Progenitor cell of endocrine pancreas (in vitro differentiated cells): Measurements from ENCODE around the gene CYP4A22. TPM values are rescaled to one million over a fixed set of nuclear protein-coding genes. Genes with fewer than 3 reads are reported as not detected.
"Not testable (repeated sequence)": the region's sequence is repeated elsewhere in the genome, so short reads cannot be mapped to it uniquely, and the experiment has no call there.

ENCODE experiments used
- DNase-seq: peaks from one replicate; pipeline ENCODE4 v3.0.0; 2021; ENCODE audit warnings: low spot score; ENCODE audit not compliant: unreplicated experiment
- H3K27ac Mint-ChIP-seq: 2 replicates; pipeline ENCODE4 v1.8.0; 2021; ENCODE audit warnings: mild to moderate bottlenecking, moderate library complexity, mixed read lengths
- H3K27me3 Mint-ChIP-seq: 2 replicates; pipeline ENCODE4 v1.8.0; 2021; ENCODE audit warnings: mixed read lengths
- H3K36me3 Mint-ChIP-seq: 2 replicates; pipeline ENCODE4 v1.8.0; 2022; ENCODE audit warnings: mixed read lengths; ENCODE audit not compliant: insufficient read depth
- H3K4me1 Mint-ChIP-seq: 2 replicates; pipeline ENCODE4 v1.8.0; 2021; ENCODE audit warnings: low read depth, mixed read lengths
- H3K4me3 Mint-ChIP-seq: 2 replicates; pipeline ENCODE4 v1.8.0; 2021; ENCODE audit warnings: low read depth, mild to moderate bottlenecking, moderate library complexity, mixed read lengths
- H3K9me3 Mint-ChIP-seq: 2 replicates; pipeline ENCODE4 v1.8.0; 2021; ENCODE audit warnings: low read depth, mixed read lengths
- CTCF ChIP-seq: fragments of 200-600 bp; sonication (generic); IDR thresholded peaks from one replicate; pipeline ENCODE4 v1.5.0; 2021; ENCODE audit warnings: antibody characterized with exemption, mild to moderate bottlenecking; ENCODE audit not compliant: unreplicated experiment
- total RNA-seq: library from RNA; stranded (reverse); gene quantifications from 2 replicates; pipeline ENCODE4 v1.2.1, GENCODE V29; 2021

The CYP4A22 gene
- total RNA-seq, 1 donor from 2014 or later, result not detected

- TF ChIP-seq CTCF, result no peak
- H3K4me3 Mint-ChIP-seq, result no peak overlapping the region
Observed at GRCh38 chr1:47191940-47192457, 54.8 kb downstream of the CYP4A22 start.

DNA sequence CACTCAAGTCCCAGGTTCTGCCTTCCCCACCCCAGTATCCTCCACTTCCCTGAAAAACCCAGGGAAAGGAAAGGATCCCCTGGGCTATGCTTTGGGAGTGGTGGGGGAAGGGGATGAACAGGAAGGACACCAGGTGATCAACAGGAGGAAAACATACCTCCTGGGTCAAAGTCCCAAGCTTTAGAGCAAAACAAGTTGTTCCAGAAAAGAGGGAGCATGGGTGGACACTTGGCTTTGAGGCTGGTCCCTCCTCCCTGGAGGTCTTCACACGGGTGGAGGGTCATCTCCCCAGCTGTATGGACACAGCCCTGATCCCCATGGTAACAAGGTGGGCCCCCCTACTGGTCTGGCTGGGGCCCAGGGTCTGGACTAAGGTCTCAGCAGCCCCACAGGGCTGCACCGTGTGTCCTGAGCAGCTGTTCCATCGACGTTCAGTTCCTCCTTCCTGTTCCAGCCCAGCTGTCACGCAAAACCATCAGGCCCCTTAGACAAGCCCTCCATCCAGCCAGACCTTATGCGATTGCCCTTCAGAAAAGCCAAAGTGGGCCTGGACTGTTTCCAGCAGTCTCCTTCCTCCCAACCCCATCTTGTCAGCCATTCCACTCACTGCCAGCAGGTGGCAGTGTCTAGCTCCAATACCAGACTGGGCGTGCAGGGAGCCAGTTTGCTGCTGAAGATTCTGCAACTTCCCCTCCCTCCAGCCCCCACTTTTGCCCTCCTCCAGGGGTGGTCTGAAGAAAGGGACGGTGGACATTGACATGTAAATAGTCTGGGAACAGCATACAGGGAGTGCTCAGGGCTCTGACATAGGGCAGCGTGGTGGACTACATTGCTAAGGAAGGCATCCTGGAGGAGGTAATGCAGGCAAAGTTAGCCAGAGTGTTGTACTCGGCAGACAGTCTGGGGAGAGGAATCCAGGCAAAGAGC lies 55.5 kb downstream of the CYP4A22 start:
- no peaks in the 10 kb centered on the region for H3K36me3 Mint-ChIP-seq
- peak; percentile 93 for TF ChIP-seq CTCF
- peaks cover 4% of the 10 kb centered on the region for H3K27me3 Mint-ChIP-seq
- peak overlapping the region; percentile 43 for H3K4me3 Mint-ChIP-seq
- peak; percentile 61 for DNase-seq
- H3K9me3 Mint-ChIP-seq, result no peaks in the 10 kb centered on the region
- peak overlapping the region; percentile 71 for H3K27ac Mint-ChIP-seq
- peaks cover 13% of the 10 kb centered on the region for H3K4me1 Mint-ChIP-seq

More at GRCh38 chr1:47191940-47192457, 54.8 kb downstream of the CYP4A22 start:
- peaks cover 3% of the 10 kb centered on the region for H3K27me3 Mint-ChIP-seq
- peak overlapping the region; percentile 43 for H3K27ac Mint-ChIP-seq
- peaks cover 13% of the 10 kb centered on the region for H3K4me1 Mint-ChIP-seq
- H3K9me3 Mint-ChIP-seq, result no peaks in the 10 kb centered on the region
- no peak for DNase-seq
- no peaks in the 10 kb centered on the region for H3K36me3 Mint-ChIP-seq

- H3K36me3 Mint-ChIP-seq, H3K4me3 Mint-ChIP-seq, H3K27ac Mint-ChIP-seq, H3K9me3 Mint-ChIP-seq, DNase-seq: not testable (repeated sequence)
- Mint-ChIP-seq H3K27me3 (peaks cover 12% of the 10 kb centered on the region), H3K4me1 (peaks cover 13% of the 10 kb centered on the region)
Observed at GRCh38 chr1:47193496-47193895, 56.3 kb downstream of the CYP4A22 start.

- H3K4me1 Mint-ChIP-seq, result peaks cover 13% of the 10 kb centered on the region
- H3K9me3 Mint-ChIP-seq, result no peaks in the 10 kb centered on the region
- no peak for DNase-seq
- H3K27me3 Mint-ChIP-seq, result peaks cover 20% of the 10 kb centered on the region
- TF ChIP-seq CTCF, result no peak
- no peaks in the 10 kb centered on the region for H3K36me3 Mint-ChIP-seq
- no peak overlapping the region for H3K27ac Mint-ChIP-seq
- no peak overlapping the region for H3K4me3 Mint-ChIP-seq
Observed at GRCh38 chr1:47194311-47194710, 57.1 kb downstream of the CYP4A22 start.

GRCh38 chr1:47195981-47196380 lies 58.7 kb downstream of the CYP4A22 start:
- H3K4me1 Mint-ChIP-seq, result peaks cover 13% of the 10 kb centered on the region
- not testable (repeated sequence) for H3K36me3 Mint-ChIP-seq, H3K9me3 Mint-ChIP-seq, H3K27ac Mint-ChIP-seq, H3K4me3 Mint-ChIP-seq, DNase-seq
- peaks cover 30% of the 10 kb centered on the region for H3K27me3 Mint-ChIP-seq

DNA sequence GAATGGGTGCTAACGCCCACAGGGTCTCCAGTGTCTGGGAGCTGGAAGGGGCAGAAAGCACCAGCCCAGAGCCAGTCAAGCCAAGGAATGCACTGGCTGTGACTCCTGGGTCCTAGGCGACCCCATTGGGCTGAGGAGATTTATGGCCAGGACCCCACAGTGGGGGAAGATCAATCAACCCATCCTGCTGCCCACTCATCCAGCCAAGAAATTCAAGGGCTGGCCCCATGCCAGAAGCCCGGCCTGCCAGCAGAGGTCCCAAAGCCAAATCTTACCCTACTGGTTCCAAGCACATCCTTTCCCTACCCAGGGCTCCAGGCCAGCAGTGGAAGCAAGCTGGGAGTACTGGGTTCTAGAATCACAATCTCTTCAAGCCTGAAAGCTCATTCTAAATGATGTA lies 59.4 kb downstream of the CYP4A22 start:
- Mint-ChIP-seq H3K4me1 (peaks cover 8% of the 10 kb centered on the region), H3K27me3 (peaks cover 35% of the 10 kb centered on the region), H3K9me3 (no peaks in the 10 kb centered on the region), H3K4me3 (no peak overlapping the region), H3K27ac (no peak overlapping the region), H3K36me3 (no peaks in the 10 kb centered on the region)
- no peak for DNase-seq
- no peak for TF ChIP-seq CTCF
